Myocyte (in vitro differentiated cells): ENCODE results near the gene RNF180. TPM values are rescaled to one million over a fixed set of nuclear protein-coding genes. Genes with fewer than 3 reads are reported as not detected.
"Not testable (repeated sequence)": the region's sequence is repeated elsewhere in the genome, so short reads cannot be mapped to it uniquely, and the experiment has no call there.

ENCODE experiments used
- DNase-seq: peaks from one replicate; pipeline ENCODE4 v3.0.0-alpha.2; 2012; ENCODE audit warnings: low read depth
- total RNA-seq: library from RNA; depleted of rRNA; stranded (reverse); fragments of >200 nt; gene quantifications from 2 replicates; pipeline ENCODE4 v1.2.3, GENCODE V29; 2014

The RNF180 gene
- total RNA-seq, 1 donor from 2014 or later, result 3.6 TPM

DNA sequence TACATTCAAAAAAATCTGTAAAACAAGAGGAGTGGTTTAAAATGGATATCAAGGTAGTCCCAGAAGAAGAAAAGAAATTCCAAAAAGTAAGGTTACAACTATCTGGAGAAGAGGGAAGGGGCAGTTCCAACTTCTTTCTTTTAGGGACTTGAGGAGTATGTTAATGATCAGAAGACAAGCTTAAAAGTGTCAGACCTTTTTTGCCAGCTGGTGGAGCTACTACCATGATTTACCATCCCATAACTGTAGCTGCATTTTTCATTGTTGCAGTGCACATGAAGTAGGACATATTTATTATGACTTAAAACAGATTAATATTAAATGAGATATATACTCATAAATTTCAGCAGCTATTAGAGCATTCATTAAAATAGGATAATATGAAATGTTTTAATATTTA lies 181.7 kb downstream of the RNF180 start:
- peak; percentile 12 for DNase-seq

DNA sequence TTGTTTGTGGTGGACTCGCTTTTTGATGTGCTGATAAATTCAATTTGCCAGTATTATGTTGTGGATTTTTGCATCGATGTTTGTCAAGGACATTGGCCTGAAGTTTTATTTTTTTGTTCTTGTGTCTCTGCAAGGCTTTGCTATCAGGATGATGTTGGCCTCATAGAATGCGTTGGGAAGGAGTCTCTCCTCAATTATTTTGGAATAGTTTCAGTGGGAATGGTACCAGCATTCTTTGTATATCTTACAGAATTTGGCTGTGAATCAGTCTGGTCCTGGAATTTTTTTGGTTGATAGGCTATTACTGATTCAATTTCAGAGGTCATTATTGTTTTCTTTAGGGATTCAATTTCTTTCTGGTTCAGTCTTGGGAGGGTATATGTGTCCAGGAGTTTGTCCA lies 198.8 kb downstream of the RNF180 start:
- no peak for DNase-seq

DNA sequence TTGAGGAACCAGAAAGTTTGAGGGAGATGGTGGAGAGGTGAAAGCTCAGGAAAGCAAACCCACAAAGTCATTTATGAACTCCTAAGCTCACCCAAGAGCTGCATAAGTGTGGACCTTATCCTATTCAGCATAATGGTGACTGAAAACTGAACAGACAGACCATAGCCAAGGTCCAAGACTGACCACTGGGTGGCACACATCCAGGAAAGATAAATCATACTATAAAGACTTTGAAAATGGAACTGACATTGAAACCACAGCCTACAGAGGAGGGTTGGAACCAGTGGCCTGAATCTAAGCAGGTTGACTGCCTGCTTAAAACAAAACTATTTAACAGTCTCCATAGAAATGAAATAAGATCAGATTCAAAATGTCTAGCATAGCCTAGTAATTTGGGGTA lies 219.1 kb downstream of the RNF180 start:
- DNase-seq, result peak; percentile 27

DNA sequence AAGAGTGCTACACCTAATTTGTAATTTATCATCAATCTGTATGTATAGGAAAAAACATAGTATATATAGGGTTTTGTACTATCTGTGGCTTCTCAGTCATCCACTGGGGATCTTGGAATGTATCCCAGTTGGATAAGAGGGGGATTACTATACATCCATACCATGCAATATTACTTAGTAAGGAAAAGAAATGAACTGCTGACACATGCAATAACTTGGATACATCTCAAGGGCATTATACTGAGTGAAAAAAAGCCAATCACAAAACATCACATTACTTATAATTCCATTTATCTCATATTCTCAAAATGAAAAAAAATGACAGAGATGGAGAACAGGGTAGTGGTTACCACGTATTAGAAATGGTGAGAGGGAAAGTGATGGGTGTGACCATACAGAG lies 231.9 kb downstream of the RNF180 start:
- DNase-seq, result no peak

DNA sequence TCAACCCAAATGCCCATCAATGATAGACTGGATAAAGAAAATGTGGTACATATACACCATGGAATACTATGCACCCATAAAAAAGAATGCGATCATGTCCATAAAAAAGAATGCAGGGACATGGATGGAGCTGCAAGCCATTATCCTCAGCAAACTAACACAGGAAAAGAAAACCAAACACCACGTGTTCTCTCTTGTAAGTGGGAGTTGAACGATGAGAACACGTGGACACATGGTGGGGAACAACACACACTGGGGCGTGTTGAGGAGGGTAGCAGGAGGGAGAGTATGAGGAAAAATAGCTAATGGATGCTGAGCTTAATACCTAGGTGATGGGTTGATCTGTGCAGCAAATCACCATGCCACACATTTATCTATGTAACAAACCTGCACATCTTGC lies 233.1 kb downstream of the RNF180 start:
- DNase-seq, result not testable (repeated sequence)

DNA sequence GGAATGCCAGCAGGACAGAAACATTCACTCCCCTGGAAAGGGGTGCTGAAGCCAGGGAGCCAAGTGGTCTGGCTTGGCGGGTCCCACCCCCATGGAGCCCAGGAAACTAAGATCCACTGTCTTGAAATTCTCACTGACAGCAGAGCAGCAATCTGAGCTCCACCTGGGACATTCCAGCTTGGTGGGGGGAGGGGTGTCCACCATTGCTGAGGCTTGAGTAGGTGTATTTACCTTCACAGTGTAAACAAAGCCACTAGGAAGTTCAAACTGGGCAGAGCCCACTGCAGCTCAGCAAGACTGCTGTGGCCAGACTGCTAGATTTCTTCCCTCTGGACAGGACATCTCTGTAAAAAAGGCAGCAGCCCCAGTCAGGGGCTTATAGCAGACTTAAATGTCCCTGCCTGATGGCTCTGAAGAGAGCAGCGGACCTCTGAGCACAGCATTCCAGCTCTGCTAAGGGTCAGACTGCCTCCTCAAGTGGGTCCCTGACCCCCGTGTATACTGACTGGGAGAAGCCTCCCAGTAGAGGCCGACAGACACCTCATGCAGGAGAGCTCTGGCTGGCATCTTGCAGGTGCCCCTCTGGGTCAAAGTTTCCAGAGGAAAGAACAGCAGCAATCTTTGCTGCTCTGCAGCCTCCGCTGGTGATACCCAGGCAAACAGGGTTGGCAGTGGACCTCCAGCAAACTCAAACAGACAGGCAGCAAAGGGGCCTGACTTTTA lies 241.6 kb downstream of the RNF180 start:
- not testable (repeated sequence) for DNase-seq

DNA sequence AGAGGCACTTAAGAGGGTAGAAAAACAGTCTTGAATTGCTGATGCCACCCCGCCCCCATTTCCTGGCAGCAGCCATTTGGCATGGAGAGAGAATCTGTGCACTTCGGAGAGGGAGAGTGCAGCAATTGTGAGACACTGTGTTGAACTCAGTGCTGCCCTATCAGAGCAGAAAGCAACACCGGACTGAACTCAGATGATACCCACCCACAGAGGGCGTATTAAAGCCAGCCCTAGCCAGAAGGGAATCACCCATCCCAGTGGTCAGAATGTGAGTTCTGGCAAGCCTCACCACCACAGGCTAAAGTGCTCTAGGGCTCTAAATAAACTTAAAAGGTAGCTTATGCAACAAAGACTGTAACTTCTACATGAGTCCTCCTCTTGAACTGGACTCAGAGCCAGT lies 251.7 kb downstream of the RNF180 start:
- DNase-seq, result no peak

DNA sequence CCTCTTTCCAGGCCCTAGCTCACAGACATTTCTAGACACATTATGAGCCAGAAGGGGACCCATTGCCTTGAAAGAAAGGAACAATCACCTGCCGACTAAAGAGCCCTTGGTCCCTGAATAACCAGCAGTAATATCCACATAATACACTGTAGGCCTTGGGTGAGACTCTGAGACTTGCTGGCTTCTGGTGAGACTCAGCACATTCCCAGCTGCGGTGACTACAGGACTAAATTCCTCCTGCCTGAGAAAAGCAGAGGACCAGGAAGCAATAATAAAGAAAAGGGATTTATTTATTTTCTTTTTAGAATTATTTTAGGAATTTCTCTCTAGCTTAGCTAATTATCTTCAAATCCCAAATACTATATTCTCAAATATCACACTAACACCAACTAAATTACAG lies 252.4 kb downstream of the RNF180 start:
- no peak for DNase-seq

Other genes starting within 250 kb of the RNF180 start
- not detected in 2 replicates for gene HTR1A, start 203.4 kb upstream of the RNF180 start, total RNA-seq